GM21528 (cell line): ENCODE results near the gene ARHGAP26.

Experiments
- ATAC-seq: cut with Tn5 transposase; IDR thresholded peaks from one replicate; pipeline ENCODE4 v1.9.1; 2021; ENCODE audit warnings: mild to moderate bottlenecking, moderate library complexity; ENCODE audit not compliant: unreplicated experiment, low FRiP score

Gene ARHGAP26

GRCh38 chr5:142826741-142827492 lies 56.7 kb downstream of the ARHGAP26 start:
- ATAC-seq = no peak

DNA sequence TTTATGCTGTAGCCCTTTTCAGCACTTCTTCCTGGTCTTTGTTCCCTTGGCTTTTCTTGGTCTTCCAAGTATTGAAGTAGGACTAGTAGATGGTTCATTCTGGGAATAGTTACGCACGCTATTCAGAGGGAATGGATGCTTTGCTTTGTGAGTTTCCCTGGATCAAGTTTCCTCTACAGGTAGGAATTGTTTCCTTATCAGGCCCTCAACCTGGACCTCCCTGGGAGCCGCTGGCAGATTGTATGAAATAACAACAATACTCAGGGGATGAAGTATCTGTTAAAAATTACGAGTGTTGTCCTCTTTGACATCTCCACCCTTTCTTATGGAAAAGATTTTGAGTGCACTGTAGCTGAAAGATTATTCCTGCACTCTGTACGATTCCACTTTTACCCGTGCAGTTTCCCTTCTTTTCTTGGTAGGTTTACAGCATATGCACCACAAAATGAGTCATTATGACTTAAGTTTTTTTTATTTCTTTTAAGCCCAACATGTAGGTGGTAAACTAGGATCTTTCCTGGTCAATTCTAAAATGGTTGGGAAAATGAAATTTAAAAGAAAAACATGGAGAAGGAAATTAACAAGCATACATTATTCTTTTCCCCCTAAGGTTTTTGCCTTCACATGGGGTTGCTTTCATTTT lies 57.9 kb downstream of the ARHGAP26 start:
- ATAC-seq = no peak

DNA sequence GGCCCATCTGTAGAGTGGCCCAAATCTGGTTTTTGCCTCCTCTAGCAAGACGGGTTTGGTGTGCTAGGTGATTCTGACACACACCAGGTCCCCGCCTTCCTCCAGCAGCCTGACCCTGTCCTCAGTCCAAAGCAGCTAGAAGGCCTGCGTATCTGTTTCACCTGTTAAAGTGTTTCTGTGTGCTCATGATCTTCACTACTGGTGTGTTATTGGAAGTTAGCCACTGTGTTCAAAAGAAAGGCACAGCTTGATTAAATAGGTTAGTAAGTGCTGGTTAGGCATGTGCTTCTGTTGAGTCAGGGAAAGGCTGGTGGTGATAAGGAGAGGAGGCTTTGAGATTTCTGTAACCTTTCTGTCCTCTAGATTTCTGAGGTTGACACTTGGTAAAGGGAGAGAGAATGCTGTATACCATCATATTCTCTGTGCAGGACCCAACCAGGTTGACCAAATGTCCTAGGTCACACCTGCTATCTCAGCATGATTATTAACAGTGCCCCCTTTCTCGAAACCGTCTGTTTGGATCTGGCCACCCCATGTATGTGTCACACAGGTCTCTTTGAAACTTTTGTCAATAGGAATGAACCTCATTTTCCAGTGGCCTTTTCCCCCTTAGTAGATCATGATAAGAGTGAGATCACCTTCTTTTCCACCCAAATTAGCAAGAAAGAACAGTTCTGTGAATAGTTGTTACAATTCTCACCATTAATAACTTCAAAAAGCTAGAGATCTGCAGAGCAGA lies 58.8 kb downstream of the ARHGAP26 start:
- ATAC-seq = no peak

- ATAC-seq = no peak
Observed at GRCh38 chr5:142829801-142830220, 59.6 kb downstream of the ARHGAP26 start.

- ATAC-seq = no peak
Observed at GRCh38 chr5:142830241-142831008, 60.2 kb downstream of the ARHGAP26 start.

- no peak for ATAC-seq
Observed at GRCh38 chr5:142831009-142831383, 60.8 kb downstream of the ARHGAP26 start.

DNA sequence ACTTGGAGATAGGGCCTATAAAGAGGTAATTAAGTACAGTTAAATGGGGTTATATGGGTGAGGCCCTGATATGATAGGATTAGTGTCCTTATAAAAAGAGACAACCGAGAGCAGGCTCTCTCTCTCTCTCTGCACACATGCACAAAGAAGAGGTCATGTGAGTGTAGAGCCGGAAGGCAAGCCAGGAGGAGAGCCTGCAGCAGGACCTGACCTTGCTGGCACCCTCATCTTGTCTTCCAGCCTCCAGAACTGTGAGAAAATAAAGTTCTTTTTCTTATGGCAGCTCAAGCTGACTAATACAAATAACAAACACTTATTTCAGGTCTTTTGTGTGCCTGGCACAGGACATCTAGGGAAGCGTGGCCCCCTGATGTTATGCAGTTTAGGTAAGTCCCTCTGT lies 62.1 kb downstream of the ARHGAP26 start:
- ATAC-seq = no peak

GRCh38 chr5:142833517-142834449 lies 63.6 kb downstream of the ARHGAP26 start:
- ATAC-seq = no peak

DNA sequence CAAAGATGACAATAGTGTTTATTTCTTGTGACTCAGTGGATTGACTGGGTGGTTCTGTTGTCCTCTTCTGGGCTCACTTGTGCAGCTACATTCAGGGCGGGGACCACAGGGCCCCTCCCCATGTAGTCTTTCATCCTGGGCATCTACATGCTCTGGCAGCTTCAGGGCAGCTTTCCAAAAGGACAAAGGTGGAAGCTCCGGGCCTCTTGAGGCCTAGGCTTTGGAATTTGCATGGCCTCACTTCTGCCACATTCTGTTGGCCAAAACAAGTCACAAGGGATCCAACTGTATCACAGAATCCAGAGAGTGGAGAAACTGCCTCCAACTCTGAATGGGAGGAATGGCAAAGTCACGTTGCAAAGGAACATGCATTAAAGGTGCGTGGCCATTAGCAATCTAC lies 64.3 kb downstream of the ARHGAP26 start:
- no peak for ATAC-seq

- ATAC-seq = no peak
Observed at GRCh38 chr5:142835540-142835939, 65.4 kb downstream of the ARHGAP26 start.

GRCh38 chr5:142836048-142836447 lies 65.9 kb downstream of the ARHGAP26 start:
- no peak for ATAC-seq

DNA sequence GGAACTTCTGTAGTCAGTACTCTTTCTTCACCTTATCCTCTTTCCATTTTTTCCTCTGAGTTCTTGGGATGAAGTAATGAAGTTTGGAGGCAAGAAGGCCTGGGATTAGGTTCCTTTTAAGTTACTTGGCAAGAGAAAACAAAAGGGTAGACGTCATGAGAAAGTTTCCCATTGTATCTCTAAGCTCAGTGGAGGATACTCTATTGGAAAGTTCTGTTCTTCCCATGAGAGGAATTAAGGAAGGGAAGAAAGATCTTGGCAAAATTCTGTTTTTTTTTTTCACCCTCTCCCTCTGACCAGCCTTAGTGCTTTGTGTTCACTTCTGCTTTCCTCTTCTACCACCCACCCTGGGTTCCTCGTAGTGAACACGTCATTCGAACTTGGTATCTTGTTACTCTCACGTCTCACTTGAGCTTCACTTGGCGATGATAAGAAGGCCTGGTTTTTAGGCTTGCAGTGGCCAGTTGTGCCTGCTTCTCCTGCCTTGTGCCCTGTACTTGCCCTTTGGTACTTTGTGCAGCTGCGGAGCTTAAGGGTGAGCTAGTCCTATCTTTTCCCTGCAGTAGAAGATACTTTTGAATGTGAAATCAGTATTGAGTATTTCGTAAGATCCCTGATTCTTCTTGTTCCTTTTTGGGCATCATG lies 67.0 kb downstream of the ARHGAP26 start:
- ATAC-seq = no peak

- no peak for ATAC-seq
Observed at GRCh38 chr5:142838845-142839244, 68.7 kb downstream of the ARHGAP26 start.

DNA sequence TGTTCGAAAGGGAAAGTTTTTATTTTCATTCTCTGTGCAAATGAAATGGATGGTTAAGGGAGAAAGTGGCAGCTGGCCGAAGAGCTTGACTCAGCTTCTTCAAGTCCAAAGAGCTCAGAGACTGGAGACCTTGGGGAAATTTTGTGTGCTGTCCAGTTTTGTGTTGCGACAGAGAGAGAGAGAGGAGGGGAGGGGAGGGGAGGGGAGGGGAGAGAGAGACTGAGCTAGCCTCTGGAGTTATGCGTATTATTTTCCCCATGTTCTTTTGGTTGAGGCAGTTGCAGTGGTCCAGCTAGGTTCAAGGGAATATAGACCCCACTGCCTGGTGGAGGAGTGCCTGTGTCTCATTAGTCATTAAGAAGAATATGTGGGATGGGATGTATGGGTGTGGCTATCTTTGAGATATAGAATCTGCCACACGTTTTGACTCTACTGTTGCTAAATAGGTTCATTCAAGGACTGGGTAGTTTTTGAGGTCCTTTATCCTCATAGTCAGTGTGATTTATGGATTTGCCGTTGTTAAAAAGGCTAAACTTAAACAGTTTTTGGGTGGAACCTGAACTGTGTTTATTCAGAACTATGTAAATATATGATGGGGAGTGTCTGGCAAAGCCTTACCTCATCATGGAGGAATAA lies 69.7 kb downstream of the ARHGAP26 start:
- ATAC-seq = no peak

GRCh38 chr5:142840575-142840974 lies 70.4 kb downstream of the ARHGAP26 start:
- ATAC-seq = no peak

DNA sequence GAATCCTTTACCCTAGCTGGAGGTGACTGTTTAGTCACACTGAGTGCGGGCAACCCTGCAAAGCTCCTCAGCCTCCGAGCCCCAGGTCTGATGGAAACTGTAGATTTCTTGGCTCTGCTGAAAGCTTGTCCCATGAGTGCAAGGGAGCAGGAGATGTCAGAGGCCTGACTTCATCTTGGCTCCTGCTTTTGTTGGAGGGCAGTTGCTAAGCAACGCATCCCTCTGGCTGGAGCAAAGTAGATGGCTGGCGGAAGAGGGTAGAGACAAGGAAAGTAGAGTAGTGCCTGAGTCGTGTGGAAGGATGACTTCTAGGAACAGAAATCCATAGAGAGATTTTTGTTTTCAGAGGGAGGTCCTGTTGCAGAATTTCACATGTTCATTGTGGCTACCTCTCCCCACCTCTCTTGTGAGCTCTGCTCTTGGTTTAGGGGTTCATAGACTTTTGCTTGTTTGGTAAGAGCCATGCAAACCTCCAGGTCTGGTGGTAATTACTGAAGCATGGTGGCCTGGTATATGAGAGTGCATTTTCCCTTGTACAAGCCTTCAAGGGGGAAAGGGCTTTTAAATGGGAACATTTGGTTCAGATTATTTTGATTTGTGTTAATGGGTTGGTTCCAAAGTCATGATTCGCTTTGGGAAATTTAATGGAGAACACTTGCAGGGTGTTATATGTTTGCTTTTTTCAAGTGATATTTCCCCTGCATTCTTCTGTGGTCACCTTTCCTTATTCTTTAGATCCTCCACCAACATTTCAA lies 71.5 kb downstream of the ARHGAP26 start:
- no peak for ATAC-seq

DNA sequence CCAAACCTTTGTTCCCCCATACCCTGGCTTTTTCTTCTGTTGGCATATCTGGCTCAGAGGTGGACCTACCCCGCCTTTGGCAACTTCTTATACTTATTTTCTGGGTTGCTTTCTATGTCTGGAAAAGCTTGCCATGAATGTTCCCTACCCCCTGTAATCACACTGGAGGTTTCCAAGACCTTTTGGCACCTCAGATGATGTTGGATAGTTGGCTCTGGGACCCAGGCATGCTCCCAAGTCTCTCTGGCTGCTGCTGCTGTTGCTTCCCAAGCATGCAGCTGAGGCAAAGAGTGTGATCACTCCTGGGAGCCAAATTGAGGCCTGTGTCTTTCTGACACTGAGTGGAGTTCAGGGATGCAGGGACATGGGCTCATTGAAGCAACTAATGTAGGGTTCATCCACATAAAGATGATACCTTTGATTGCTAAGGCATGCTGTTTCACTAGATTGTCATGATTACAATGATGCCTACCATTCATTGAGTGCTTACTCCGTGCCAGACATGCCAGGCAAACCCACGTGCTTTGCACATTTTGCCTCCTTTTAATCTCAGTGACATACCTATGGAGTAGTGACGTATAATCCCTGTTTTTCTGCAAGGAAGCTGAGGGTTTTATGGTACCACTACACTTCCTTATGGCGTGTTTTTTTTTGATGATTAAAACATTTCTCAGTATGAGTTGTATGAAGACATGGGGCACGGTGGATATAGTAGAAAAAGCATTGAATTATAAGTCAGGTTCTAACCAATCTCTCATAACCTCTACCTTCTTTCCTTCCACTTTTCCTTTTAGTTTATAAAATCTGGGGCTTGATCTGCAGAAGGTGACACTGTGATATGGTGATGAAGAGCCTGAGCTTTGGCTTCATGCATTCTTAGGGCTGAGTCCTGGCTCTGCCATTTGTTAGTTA lies 73.1 kb downstream of the ARHGAP26 start:
- no peak for ATAC-seq
